Activated CD4-positive, alpha-beta T cell treated with anti-CD3 and anti-CD28 coated beads, Interleukin-2, amount 50 U/mL, for 1 hour (primary cell): ENCODE results near the gene VWA5B1.

Experiments used
- DNase-seq: peaks from one replicate; pipeline ENCODE4 v3.0.0-alpha.2; 2020

Gene VWA5B1

DNA sequence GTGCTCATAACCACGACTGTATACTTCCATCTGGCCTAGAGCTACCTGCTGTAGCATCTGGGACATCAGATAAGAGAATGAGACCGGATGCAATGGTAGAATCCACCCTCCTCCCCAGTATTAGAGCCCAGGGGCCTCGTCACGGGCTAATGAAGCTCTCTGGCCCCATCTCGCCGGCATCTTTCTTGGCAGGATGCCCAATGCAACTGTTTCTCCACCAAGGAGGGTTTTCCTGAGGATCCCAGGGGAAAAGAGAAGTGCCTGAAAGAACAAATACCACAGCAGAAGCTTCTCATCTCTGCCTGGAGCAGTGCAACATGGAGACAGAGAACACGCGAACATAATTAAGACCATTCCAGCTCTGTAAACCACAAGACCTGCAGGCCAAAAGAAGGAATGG is 80.0 kb downstream of the VWA5B1 start:
- DNase-seq, result no peak

DNA sequence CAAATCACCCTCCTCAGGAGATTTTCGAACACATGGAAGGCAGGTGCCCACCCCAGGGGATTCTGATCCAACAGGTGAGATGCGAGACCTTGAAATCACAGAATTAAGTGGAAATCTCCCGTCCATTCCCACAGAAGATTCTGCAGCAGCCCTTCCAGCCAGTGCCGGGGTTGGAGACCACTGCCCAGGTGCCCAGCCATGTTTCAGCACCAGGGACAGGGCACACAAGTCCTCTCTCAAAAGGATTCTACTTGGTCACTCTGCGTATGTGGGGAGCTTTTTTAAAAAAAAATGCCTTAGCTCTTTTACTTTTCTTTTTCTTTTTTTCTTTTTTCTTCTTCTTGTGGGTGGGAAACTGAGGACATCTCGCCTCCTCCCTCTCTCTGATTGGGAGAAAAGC is 80.7 kb downstream of the VWA5B1 start:
- no peak for DNase-seq

DNA sequence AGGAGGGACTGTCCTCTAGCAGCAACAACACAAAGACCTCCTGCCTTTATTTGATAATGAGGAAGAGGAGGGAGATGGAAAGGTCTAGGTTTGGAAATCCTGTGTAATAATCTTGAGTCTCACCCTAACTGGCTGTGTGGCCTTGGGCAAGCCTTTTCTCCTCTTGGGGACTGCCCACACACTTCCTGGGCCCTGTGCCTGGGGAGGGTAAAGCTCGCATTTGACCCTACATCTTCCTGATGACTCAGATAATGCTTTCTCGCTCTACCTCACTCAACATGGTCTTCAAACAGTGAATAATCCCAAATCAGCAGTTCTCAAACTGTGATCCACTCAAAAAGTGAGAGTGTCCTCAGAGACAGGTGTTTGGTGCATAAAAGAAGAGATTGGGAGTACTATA is 81.2 kb downstream of the VWA5B1 start:
- DNase-seq, result no peak

DNA sequence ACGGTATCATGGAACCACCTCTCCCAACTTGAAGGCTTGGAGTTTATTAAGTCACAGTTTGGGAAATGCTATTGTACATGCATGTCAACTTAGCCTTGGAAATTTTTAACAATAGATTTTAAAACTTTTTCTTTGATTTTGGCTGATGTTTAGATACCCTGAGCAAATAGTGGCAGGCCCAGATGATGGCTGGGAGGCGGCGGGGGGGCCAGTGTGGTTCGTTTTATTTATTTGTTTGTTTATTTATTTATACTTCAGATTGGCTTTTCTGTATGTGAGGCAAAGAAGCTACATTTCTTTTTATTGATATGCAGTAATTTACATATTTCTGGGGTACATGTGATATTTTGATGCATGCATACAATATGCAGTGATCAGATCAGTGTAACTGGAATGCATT is 82.0 kb downstream of the VWA5B1 start:
- no peak for DNase-seq

DNA sequence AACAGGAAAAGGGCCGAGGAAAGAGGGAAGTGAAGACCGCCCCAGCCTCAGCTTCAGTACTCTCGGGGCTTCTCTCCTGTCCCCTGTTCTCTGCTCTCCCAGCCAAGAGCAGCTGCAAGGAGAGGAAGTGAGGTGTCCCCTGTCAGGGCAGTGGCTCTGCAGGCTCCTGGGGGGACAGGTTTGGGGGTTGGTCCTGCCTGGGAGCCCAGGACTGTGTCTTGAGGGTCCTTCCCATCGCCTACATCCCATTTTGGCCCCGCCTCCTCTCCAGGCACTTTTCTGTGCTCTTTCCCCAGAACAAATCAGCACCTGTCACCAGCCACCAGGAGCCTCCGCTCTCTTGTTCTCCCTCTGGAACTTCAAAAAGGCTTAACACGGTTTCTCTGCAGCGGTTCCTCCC is 82.6 kb downstream of the VWA5B1 start:
- no peak for DNase-seq

DNA sequence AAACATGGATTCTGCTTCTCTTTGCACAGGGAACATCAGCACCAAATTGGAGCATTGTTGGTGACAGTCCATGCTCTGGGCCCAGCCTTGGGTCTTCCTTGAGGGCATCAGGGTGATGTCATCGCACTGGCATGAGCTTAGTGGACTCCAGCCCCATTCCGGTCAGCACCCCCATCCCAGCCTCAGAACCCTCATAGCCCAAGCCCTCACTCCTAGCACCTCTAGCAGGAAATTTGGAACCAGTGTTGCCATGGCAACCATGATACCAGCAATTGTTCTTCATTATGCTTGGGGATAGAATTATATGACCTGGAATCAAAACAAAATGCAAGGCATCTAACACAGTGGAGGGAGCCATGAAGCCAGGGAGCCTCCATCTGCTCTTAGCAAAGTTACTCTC is 83.1 kb downstream of the VWA5B1 start:
- DNase-seq, result no peak

DNA sequence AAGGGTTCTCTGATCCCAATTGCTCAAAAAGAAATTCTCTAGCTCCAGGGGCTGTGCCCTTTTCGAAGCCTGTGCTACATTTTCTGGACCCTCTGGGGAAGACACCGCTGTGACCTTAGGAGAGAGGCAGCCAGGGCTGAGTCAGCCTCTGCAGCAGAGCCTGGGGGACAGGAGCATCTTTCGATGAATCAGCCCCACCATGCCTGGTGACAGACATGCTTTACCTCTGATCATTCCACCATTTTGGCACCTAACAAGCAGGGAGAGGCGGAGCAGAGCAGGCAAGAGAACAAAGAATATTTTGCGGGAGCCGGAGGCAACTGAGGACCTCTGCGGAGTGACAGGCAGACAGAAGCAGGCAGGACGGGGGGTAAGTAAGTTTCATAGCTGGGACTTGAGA is 84.9 kb downstream of the VWA5B1 start:
- DNase-seq, result no peak

DNA sequence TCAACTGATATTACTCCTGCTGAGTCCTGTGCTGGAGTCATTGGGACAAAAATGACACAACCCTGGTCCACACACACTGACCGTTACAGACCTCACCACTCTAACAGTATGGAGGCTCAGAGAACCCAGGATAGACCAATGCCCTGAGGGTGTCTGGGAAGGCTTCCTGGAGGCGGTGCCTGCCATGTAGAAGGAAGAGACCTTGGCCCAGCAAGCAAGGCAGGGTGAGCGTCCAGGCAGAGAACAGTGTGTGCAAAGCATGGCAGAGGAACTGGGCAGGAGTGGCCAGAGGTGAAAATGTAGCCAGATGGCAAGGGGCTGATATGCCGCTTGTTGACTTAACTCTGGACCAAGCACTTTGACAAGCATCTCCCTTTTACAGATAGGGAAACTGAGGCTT is 85.5 kb downstream of the VWA5B1 start:
- no peak for DNase-seq

DNA sequence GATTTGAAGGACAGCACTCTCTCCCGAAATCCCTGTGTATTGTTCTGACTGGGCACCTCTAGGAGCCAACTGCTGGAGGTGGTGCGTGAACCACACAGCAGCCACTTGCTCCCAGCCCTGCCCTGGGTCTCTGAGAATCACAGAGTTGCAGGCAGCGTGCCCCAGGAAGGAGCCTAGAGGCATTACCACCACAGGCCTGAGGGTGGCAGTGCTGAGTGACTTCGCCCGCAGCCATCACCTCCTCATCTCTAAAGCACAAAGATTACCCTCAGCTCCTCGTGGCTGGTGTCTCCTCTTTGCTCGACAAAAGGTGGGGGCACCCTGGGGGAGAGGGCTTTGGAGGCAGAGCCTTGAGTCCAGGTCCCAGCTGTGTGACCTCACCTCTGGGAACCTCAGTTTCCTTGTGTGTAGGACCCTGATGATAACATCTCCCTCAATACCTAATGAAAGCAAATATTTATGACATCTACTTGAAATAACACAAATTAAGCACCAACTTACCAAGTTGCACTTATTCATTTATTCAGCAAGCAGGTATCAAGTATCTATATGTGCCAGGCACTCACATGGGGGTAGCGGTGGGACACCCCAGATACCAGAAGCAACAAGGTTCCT is 86.3 kb downstream of the VWA5B1 start:
- peak; percentile 54 for DNase-seq

DNA sequence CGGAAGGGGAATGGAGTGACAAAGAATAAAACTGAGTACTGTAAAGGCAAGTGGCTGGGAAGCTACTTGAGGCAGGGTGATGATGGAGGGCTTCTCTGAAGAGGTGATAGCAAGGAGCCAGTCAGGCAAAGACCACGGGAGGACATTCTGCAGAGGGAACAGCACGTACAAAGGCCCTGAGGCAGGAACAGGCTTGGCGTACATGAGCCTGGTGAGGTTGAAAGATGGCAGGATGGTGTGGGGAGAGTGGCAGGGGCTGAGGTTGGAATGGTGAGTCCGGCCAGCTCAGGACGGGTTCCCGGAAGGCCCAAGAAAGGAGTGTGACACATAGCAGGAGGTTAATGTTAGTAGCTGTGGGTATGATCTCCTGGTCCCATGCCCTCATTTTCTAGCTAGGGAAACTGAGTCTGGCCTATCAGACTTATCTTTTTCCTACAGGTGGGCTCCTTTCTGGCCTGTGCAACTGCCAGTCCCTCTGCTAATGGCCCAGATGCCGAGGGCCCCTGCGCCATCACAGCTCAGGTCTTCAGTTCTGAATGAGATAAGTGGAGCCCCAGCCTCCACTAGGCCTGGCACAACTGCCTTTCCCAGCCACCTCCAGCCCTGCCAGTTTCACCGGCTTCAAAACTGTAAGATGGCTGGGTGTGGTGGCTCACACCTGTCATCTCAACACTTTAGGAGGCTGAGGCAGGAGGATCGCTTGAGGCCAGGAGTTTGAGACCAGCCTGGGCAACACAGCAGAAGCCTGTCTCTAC is 87.0 kb downstream of the VWA5B1 start:
- no peak for DNase-seq

DNA sequence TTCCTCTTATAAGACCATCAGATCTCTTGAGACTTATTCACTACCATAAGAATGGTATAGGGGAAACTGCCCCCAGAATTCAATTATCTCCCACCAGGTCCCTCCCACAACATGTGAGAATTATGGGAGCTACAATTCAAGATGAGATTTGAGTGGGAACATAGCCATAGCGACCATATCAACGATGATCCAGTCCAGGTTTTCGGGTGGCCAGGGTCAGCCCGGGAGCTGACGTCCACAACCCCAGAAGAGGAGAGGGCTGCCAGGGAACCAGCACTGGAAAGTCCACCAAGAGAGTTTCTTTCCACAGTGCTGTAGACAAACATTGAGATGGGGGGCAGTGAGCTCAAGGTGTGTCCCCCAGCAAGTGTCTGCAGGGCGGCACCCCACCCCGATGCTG is 88.4 kb downstream of the VWA5B1 start:
- DNase-seq, result no peak

DNA sequence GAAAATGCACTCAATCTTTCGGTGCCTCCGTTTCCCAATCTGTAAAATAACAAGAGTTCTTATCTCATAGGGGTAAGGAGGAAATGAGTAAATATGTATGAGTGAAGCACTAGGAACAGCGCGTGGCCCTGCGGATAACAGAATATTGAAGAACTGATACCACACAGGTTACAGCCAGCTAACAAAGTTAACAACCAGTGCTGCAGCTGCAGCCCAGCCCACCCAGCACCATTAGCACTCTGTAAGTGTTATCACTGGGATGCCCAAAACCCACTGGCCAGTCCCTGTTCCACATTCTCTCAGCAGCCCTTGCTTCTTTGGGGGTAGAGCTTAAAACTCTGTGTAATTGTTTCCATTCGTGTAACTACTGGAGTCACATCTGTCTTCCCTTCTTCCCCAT is 89.5 kb downstream of the VWA5B1 start:
- no peak for DNase-seq

DNA sequence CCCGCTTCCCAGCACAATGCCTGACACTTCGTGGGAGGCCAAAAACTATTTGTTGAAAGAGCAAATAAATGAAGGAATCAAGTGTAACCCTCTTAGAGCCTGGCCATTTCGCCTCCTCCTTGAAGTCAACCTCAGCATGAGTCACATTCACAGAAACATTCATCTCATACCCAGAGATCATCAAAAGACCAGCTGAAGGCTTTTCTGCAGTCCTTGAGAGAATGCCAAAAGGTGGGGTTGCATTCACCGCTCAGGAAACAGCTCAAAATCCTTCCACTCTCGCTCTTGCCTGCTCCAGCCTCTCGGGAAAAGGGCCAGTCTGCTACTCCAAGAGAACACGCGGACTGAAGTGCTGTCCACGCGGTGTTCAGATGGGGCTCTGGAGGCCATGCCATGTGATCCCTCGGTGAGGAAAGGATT is 90.0 kb downstream of the VWA5B1 start:
- no peak for DNase-seq

DNA sequence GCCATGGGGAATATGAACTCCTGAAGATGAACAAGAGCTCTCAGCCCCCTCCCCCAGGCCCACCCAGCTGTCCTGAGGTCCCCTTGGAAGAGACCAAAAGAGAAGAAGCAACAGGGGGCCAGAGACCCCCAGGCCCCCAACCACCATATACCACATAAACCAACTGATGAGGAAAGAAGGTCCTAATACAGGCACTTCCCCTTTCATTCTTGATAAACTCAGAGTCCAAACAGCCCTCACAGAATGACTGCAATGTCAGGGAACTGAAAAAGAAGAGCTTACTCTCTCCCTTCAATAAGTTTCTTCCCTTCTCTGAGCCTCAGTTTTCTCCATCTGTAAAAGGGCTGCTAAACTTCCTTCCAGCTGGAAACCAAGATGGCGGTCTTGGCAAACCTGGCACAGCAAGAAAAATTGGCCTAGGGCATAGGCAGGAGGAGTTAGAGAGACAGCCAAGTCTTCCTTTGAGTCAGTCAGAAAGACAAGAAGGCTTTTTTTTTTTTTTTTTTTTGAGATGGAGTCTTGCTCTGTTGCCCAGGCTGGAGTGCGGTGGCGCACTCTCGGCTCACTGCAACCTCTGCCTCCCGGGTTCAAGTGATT is 90.5 kb downstream of the VWA5B1 start:
- no peak for DNase-seq

DNA sequence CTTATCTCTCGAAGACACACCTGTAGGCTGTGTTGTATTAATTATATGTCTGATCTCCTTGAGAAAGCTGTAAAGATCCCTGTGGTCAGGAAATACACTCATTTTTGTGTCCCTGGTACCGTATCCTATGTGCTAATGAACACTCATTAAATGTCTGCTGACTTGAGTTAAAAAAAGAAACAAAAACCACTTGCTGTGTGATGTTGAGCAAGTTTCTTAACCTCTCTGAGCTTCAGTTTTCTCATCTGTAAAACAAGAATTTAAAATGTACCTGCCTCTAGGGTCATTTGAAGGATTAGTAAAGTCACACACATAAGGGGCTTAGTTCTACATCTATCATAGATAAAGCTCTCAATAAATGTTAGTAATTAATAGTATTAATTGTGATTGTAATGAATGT is 91.3 kb downstream of the VWA5B1 start:
- no peak for DNase-seq

DNA sequence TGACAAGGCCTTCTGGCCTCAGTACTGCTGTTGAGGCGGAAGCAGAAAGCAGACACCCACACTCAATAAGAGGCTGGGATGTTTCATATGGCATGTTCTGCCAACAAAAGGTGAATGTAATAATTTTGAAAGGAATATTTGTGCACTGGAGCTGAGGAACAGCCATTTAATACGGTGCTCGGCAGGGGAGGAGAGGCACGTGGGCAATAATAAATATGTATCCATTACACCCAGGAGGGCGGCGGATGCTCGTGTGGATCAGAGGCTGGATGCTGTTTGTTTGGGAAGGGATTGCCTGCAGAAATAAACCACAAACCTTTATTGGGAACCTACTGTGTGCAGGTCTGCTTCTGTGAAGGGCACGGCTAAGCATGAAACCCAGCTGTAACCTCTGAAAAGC is 92.0 kb downstream of the VWA5B1 start:
- DNase-seq, result no peak

DNA sequence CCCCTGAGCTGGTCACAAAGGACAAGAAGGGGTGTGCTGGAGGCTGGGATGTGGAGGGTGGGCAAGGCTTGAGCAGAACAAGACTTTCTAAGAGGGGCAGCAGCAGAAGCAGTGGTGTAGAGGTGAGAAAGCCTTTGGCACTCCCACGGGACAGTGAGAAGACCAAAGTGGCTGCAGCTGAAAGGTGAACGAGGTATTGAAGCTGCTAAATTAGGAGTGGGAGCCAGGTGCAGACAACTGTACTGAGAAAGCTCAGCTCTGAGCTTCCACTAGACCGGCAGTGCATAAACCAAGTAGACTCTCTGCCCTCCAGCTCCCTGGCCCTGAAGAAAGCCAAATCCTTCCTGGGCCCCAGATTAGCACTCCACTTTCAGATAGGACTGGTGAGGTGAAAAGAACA is 93.0 kb downstream of the VWA5B1 start:
- no peak for DNase-seq

DNA sequence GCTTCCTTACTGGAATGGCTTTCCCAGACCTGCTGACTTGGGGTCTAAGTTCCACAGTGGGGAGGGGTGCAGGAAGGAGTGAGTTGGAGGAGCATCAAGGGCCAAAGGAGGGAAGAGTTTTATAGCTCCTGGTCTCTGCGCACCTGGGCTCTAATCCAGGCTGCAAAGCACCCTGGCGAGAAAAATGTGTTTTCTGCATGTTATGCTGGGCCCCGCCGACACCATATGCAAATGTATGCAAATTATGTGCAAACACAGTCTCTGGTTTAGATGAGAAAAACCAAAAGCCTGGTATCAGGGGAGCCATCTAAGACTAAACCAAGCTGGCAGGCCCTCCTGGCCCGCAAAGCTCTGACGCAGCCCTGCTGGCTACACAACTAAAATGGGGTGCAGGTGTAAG is 95.0 kb downstream of the VWA5B1 start:
- no peak for DNase-seq

DNA sequence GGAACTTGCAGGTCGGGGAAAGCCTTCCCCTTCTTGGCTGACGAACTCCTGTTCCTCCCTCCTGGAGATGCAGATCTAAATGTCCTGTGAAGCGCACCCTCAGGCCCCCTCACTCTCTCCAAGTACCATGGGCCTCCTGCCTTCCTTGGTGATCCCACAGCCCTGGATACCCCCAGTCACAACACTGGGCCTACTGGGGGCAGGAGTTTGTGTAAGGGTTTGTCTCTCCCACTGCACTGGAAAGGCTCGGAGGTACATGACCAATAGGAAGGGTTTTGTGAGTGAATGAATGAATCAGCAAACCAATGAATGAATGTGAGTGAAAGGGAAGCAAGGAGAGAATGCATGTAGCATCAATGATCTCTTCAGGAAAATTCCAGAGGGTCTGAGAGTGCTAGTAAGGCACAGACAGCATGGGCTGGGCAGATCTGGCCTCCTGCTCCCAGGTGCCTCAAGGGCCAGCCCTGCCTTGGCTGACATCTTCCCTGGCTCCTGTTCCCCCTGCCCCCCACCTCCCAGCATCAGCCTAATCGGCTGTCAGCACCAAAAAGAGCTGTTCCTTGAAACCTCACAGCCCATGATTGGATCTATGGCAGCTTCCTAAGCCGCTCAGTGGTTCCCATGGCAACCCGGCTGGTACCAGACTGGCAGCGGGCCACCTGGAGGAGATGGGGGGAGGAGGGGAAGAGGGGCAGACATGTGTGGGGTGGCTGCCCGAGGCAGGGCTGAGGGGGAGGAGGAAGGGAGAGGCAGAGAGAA is 95.8 kb downstream of the VWA5B1 start:
- no peak for DNase-seq

DNA sequence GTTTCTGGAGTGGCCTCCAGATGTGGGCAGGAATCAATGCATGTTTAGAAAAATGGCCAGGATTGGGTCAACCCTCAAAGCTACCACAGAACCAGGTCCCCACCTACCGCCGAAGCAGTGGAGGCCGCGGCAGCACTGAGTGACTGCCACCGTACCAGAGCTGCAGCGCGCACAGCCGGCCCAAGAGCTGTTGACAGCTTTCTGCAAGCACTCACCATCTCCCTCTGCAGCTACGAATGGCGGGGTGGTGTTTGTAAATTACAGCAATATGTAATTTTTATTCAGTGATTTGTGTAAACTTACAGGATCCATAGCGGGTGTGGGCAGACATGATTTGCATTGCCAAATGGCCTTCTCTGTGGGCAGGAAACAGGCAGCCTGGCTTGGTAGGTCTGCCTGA is 98.9 kb downstream of the VWA5B1 start:
- DNase-seq, result no peak

DNA sequence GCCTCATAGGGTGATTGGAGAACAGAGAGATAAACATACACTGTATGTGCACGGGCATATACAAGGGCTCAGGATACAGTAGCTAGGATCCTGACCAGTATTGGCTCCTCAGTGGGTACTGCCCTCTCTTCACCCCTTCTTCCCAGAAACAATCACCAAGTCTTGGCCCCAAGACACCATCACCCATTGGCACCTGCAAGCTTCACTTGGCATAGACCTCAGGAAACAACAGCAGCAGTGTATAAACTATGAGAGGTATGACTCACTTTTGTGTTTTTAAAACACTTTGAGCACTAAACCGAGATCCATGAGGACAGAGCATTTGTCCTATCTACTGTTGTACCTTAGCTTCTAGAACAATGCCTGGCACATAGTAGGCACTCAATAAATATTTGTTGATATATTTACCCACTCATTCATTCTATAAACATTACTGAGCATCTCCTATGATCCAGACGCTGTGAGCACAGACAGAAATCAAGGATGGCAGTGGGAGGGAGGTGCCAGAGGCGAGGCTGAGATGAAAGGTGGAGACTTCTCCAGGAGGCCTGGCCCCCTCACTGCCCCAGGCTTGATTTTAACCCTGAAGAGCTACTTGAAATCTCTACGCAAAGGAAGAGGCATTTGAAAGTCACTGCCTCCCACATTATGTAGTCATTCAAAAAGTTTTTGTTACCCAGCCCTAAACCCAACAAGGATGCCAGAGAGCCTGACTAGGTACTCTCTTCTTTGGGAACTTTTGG is 100.1 kb downstream of the VWA5B1 start:
- no peak for DNase-seq

DNA sequence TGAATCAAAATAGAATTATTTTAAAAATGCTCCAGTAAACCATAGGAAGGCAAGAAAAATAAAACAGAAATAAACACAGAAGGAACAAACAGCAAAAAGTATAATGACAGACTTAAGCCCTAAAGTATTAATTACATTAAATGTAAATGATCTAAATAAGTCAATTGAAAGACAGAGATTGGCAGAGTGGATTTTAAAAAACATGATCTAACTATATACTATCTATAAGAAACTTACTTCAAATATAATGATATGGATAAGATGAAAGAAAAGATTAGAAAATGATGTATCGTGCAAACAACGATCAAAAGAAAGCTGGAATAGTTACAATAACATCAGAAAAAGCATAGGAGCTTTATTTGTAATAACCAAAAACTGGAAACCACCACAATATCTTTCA is 104.6 kb downstream of the VWA5B1 start:
- DNase-seq, result no peak

DNA sequence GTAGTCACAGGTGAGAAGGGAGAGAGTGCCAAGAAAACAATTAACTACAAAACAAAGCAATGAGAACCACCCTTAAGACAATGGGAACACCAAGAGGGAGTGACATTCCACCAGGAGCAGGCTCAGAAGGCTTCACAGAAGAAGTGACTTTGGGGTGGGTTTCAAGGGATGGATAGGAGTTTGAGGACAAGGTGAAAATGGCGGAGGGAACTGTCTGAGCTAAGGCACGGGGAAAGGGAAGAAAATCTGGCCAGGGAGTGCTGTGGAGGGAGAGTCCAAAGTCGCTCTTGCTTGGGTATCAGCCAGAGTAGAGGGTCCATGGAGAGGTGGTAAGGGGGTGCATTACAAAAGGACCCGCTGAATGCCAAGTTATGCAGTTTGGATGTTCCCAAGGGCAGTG is 108.1 kb downstream of the VWA5B1 start:
- DNase-seq, result no peak
